Endodermal cell (in vitro differentiated cells): ENCODE data around the gene SAC3D1. TPM values are rescaled to one million over a fixed set of nuclear protein-coding genes. Genes with fewer than 3 reads are reported as not detected.

Source experiments
- DNase-seq: peaks from one replicate; pipeline ENCODE4 v3.0.0-alpha.2; 2017
- H3K27ac ChIP-seq: 2 replicates; pipeline ENCODE4 v1.5.1; 2013; ENCODE audit warnings: mild to moderate bottlenecking, low read depth, low read length, moderate library complexity
- H3K27me3 ChIP-seq: 2 replicates; pipeline ENCODE4 v1.6.1; 2013; ENCODE audit warnings: mild to moderate bottlenecking, low read length, moderate library complexity; ENCODE audit not compliant: insufficient read depth, control insufficient read depth, poor library complexity, severe bottlenecking
- H3K36me3 ChIP-seq: 2 replicates; pipeline ENCODE4 v1.7.0; 2013; ENCODE audit warnings: mild to moderate bottlenecking, low read length, moderate library complexity; ENCODE audit not compliant: control insufficient read depth, insufficient read depth
- H3K4me1 ChIP-seq: one replicate; pipeline ENCODE4 v1.7.0; 2013; ENCODE audit warnings: low read length; ENCODE audit not compliant: control insufficient read depth, insufficient read depth
- H3K4me3 ChIP-seq: 2 replicates; pipeline ENCODE4 v1.5.1; 2013; ENCODE audit warnings: mild to moderate bottlenecking, low read length, moderate library complexity
- H3K9ac ChIP-seq: 2 replicates; pipeline ENCODE4 v1.6.1; 2013; ENCODE audit warnings: mild to moderate bottlenecking, low read length, moderate library complexity; ENCODE audit not compliant: poor library complexity, severe bottlenecking; ENCODE audit errors: extremely low read depth
- H3K9me3 ChIP-seq: 2 replicates; pipeline ENCODE4 v1.6.1; 2013; ENCODE audit warnings: mild to moderate bottlenecking, low read length, moderate library complexity; ENCODE audit not compliant: control insufficient read depth
- H3K27ac Mint-ChIP-seq: 2 replicates; pipeline ENCODE4 v1.8.0; 2020; ENCODE audit warnings: mixed read lengths
- H3K27me3 Mint-ChIP-seq: 2 replicates; pipeline ENCODE4 v1.8.0; 2021; ENCODE audit warnings: mild to moderate bottlenecking, mixed read lengths; ENCODE audit not compliant: insufficient read depth
- H3K36me3 Mint-ChIP-seq: 2 replicates; pipeline ENCODE4 v1.8.0; 2020; ENCODE audit warnings: low read depth, mixed read lengths
- H3K4me1 Mint-ChIP-seq: 2 replicates; pipeline ENCODE4 v1.8.0; 2020; ENCODE audit warnings: mixed read lengths
- H3K4me3 Mint-ChIP-seq: 2 replicates; pipeline ENCODE4 v1.8.0; 2020; ENCODE audit warnings: mild to moderate bottlenecking, moderate library complexity, mixed read lengths
- H3K9me3 Mint-ChIP-seq: 2 replicates; pipeline ENCODE4 v1.8.0; 2020; ENCODE audit warnings: mild to moderate bottlenecking, mixed read lengths
- WGBS, 2 experiments: methylation state at CpG; one replicate each; pipeline versions ENCODE4 v1.1.5 to v1.1.7; 2013; ENCODE audit warnings: missing lambda C conversion rate in 2 of 2, mixed read lengths in 1 of 2; ENCODE audit not compliant: insufficient coverage in 1 of 2, insufficient read length in 1 of 2; 5-methylcytosine and 5-hydroxymethylcytosine counted together
- total RNA-seq, 2 donors: library from RNA; stranded (reverse); fragmentation: NEBNext Ultra II Directional in 1 of 2; extraction: Animal tissue kit (Norgen Biotek cat#: 25700) in 1 of 2; gene quantifications; 2 replicates in 1 of 2; 3 replicates in 1 of 2; pipeline ENCODE4 v1.2.1, GENCODE V29; 2021
- TF ChIP-seq, protein P1 (sequence below): fragments of 200-600 bp; sonication (generic); conservative IDR thresholded peaks from 2 replicates; pipeline ENCODE4 v1.5.0; 2021; ENCODE audit warnings: antibody characterized with exemption, mild to moderate bottlenecking

Gene SAC3D1
- total RNA-seq, 2 donors from 2014 or later = 11.4 to 12.0 TPM

DNA sequence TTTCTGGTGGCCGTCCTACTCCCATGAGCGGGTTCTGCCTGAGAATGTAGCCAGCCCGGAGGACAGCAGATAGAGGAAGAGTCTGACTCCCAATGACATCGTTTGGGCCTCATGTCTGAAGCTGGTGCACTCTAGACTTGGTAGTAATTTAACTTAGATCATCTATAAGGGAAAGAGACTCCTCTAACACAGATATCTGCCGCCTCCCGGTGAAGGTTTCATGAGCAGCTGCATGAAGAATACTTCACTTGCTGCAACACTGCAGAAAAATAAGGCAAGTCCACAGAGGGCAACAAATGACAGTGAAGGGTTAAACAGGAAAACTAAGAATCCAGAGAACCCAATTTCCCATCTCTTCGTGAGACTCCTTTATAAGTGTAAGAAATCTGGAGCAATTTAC lies 33.0 kb upstream of the SAC3D1 start:
- Histone ChIP-seq H3K36me3 (no peaks in the 10 kb centered on the region), H3K27me3 (no peaks in the 10 kb centered on the region), H3K27ac (no peak overlapping the region), H3K9ac (no peak overlapping the region), H3K4me3 (no peak overlapping the region), H3K4me1 (no peaks in the 10 kb centered on the region), H3K9me3 (no peaks in the 10 kb centered on the region)
- Mint-ChIP-seq H3K9me3 (no peaks in the 10 kb centered on the region), H3K36me3 (no peaks in the 10 kb centered on the region), H3K27me3 (peaks cover 2% of the 10 kb centered on the region), H3K27ac (no peak overlapping the region), H3K4me3 (no peak overlapping the region), H3K4me1 (peaks cover 2% of the 10 kb centered on the region)
- no peak for DNase-seq
- TF ChIP-seq, protein P1, sequence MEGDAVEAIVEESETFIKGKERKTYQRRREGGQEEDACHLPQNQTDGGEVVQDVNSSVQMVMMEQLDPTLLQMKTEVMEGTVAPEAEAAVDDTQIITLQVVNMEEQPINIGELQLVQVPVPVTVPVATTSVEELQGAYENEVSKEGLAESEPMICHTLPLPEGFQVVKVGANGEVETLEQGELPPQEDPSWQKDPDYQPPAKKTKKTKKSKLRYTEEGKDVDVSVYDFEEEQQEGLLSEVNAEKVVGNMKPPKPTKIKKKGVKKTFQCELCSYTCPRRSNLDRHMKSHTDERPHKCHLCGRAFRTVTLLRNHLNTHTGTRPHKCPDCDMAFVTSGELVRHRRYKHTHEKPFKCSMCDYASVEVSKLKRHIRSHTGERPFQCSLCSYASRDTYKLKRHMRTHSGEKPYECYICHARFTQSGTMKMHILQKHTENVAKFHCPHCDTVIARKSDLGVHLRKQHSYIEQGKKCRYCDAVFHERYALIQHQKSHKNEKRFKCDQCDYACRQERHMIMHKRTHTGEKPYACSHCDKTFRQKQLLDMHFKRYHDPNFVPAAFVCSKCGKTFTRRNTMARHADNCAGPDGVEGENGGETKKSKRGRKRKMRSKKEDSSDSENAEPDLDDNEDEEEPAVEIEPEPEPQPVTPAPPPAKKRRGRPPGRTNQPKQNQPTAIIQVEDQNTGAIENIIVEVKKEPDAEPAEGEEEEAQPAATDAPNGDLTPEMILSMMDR = no peak
- whole genome bisulfite sequencing, 2 experiments = 79 to 87% methylated on average over 4 to 7 of the region's 7 CpGs

DNA sequence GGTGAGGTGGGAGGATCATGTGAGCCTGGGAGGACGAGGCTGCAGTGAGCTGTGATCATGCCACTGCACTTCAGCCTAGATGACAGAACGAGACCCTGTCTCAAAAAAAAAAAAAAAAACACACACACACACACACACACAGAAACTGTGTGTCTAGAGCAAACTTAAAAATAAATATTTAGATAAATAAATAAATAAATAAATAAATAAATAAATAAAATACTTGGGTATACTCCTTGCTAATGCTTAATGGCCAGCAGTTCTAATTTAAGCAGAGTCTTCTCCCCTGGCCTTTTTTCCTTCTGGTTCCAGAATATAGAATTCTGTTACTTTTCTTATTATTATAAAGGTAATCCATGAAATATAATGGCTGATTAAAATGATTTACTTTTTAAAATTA lies 32.1 kb upstream of the SAC3D1 start:
- Mint-ChIP-seq H3K27me3 (peaks cover 2% of the 10 kb centered on the region), H3K36me3 (no peaks in the 10 kb centered on the region), H3K9me3 (no peaks in the 10 kb centered on the region), H3K27ac (no peak overlapping the region), H3K4me3 (no peak overlapping the region), H3K4me1 (peaks cover 6% of the 10 kb centered on the region)
- Histone ChIP-seq H3K9ac (no peak overlapping the region), H3K9me3 (no peaks in the 10 kb centered on the region), H3K4me3 (no peak overlapping the region), H3K27me3 (no peaks in the 10 kb centered on the region), H3K27ac (no peak overlapping the region), H3K36me3 (no peaks in the 10 kb centered on the region), H3K4me1 (no peaks in the 10 kb centered on the region)
- TF ChIP-seq, protein P1 = no peak
- WGBS, 2 experiments = no CpG with 5 or more reads among the region's 2 CpGs
- DNase-seq = no peak

DNA sequence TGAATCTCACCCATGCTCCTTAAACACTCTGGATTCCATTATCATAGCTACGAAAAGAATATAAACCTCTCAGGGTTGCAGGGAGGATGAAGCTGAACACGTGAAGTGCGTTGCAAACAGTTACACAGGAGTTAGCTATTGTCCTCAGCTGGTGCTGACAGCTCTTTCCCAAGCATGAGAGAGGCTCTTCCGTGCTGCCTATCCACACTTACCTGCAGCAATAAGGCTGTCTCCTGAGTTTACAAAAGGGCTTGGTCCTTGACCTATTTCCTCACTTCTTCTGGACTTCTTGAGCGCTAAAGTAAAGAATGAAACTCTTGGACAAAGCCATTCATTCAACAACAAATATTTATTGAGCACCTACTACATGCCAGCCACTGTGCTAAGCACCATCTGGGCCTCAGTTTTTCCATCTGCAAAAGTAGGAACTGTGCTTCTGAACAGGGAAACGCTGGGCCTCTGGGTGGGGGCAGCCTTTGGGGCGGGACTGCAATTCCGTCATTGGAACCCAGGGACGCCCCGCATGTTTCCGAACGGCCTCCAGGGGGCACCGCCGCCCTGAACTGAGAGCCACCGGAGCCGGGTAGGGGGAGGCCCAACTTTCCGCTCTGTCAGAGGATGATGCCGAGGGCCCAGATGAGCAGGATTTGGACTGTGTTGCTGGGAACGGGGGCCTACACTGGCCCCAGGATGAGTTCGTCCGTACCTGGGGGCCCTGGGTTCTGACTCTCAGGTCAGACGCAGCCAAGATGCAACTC lies 27.7 kb upstream of the SAC3D1 start:
- TF ChIP-seq, protein P1 = peak; percentile 77
- Histone ChIP-seq H3K4me1 (no peaks in the 10 kb centered on the region), H3K4me3 (peak overlapping the region; percentile 89), H3K9ac (peak overlapping the region; percentile 72), H3K27me3 (no peaks in the 10 kb centered on the region), H3K27ac (peak overlapping the region; percentile 97), H3K9me3 (no peaks in the 10 kb centered on the region), H3K36me3 (peaks cover 9% of the 10 kb centered on the region)
- Mint-ChIP-seq H3K27me3 (no peaks in the 10 kb centered on the region), H3K4me1 (peaks cover 6% of the 10 kb centered on the region), H3K4me3 (peak overlapping the region; percentile 70), H3K27ac (peak overlapping the region; percentile 98), H3K36me3 (peaks cover 15% of the 10 kb centered on the region), H3K9me3 (no peaks in the 10 kb centered on the region)
- peak; percentile 95 for DNase-seq
- WGBS, 2 experiments = 20 to 26% methylated on average over 17 to 22 of the region's 22 CpGs
